HepG2 (cell line): ENCODE results near the gene MYO3B. TPM values are rescaled to one million over a fixed set of nuclear protein-coding genes. Genes with fewer than 3 reads are reported as not detected.

ENCODE experiments used
- AFF4 ChIP-seq: sonication (generic); formaldehyde crosslinking; IDR thresholded peaks from 2 replicates; pipeline ENCODE4 v1.4.0; 2020; ENCODE audit warnings: missing genetic modification reagents
- FUBP1 ChIP-seq: sonication (generic); formaldehyde crosslinking; IDR thresholded peaks from 2 replicates; pipeline ENCODE4 v1.5.1; 2020; ENCODE audit warnings: missing genetic modification reagents, mild to moderate bottlenecking, borderline replicate concordance
- HCFC1 ChIP-seq: fragments of 150-350 bp; IDR thresholded peaks from 2 replicates; pipeline ENCODE4 v1.6.1; 2014; ENCODE audit warnings: low read depth, low read length
- HNRNPLL ChIP-seq: fragments of 200-400 bp; formaldehyde crosslinking; IDR thresholded peaks from 2 replicates; pipeline ENCODE4 v1.6.1; 2017; ENCODE audit warnings: mild to moderate bottlenecking, low read depth, low read length; ENCODE audit not compliant: poor library complexity, severe bottlenecking
- NCOR1 ChIP-seq: fragments of 200-600 bp; sonication (generic); IDR thresholded peaks from 2 replicates; pipeline ENCODE4 v1.7.0; 2017; ENCODE audit warnings: antibody characterized with exemption, low read length, borderline replicate concordance
- PATZ1 ChIP-seq: sonication (generic); formaldehyde crosslinking; IDR thresholded peaks from 2 replicates; pipeline ENCODE4 v1.4.0; 2020; ENCODE audit warnings: missing genetic modification reagents
- RFX3 ChIP-seq: IDR thresholded peaks from 2 replicates; pipeline ENCODE4 v1.6.1; 2016; ENCODE audit warnings: missing biosample characterization, missing genetic modification reagents
- SP5 ChIP-seq: IDR thresholded peaks from 2 replicates; pipeline ENCODE4 v1.6.1; 2016; ENCODE audit warnings: low read depth, borderline replicate concordance
- XRCC5 ChIP-seq: fragments of 200-400 bp; formaldehyde crosslinking; optimal IDR thresholded peaks from 2 replicates; pipeline ENCODE3; 2017; ENCODE audit warnings: mild to moderate bottlenecking, low read length
- ZBTB3 ChIP-seq: sonication (generic); formaldehyde crosslinking; IDR thresholded peaks from 2 replicates; pipeline ENCODE4 v1.4.0; 2020; ENCODE audit warnings: low read depth, mild to moderate bottlenecking, moderate library complexity, missing genetic modification reagents, borderline replicate concordance
- ZBTB49 ChIP-seq: sonication (generic); formaldehyde crosslinking; IDR thresholded peaks from 2 replicates; pipeline ENCODE4 v1.4.0; 2020; ENCODE audit warnings: missing genetic modification reagents, borderline replicate concordance
- ZFP1 ChIP-seq: IDR thresholded peaks from 2 replicates; pipeline ENCODE4 v1.6.1; 2016
- ZNF136 ChIP-seq: sonication (generic); formaldehyde crosslinking; IDR thresholded peaks from 2 replicates; pipeline ENCODE4 v1.8.1; 2022; ENCODE audit warnings: low read depth, mild to moderate bottlenecking, moderate library complexity, missing genetic modification reagents
- ZNF558 ChIP-seq: sonication (generic); formaldehyde crosslinking; IDR thresholded peaks from 2 replicates; pipeline ENCODE4 v1.9.0; 2022; ENCODE audit warnings: mild to moderate bottlenecking, missing genetic modification reagents, borderline replicate concordance
- polyA plus RNA-seq, 8 experiments: library from polyadenylated mRNA; depleted of rRNA in 3 of 8; stranded (reverse) in 7 of 8; unstranded in 1 of 8; fragments of >200 nt; fragmentation: Illumina TruSeq in 4 of 8; extraction: Trizol in 4 of 8; gene quantifications; 2 replicates each; pipeline versions ENCODE4 v1.2.1 to v1.2.3, GENCODE V29; 2011 to 2016; ENCODE audit warnings: low read depth in 4 of 8, missing spikeins in 1 of 8, mixed read lengths in 1 of 8; ENCODE audit not compliant: insufficient read depth in 1 of 8
- total RNA-seq, 5 experiments: library from RNA; depleted of rRNA; stranded (reverse); fragments of >200 nt; fragmentation: Illumina TruSeq; extraction: Trizol; gene quantifications; 2 replicates each; pipeline ENCODE4 v1.2.3, GENCODE V29; 2016; ENCODE audit warnings: low read depth in 1 of 5

Gene MYO3B
- total and polyA plus RNA-seq, 2 of the 13 experiments (the other 11 are each of a cell fraction or from before 2014, with no cell fraction given): 0.01 TPM; not detected in 1

- no peak for TF ChIP-seq FUBP1 (CRISPR knock-in tag)
- TF ChIP-seq ZBTB49 (CRISPR knock-in tag): no peak
- peak; percentile 68 for TF ChIP-seq PATZ1 (CRISPR knock-in tag)
- no peak for TF ChIP-seq ZNF136
- TF ChIP-seq AFF4 (CRISPR knock-in tag): no peak
- TF ChIP-seq XRCC5: peak; percentile 86
- TF ChIP-seq NCOR1: no peak
- TF ChIP-seq HNRNPLL: no peak
- TF ChIP-seq ZFP1: peak; percentile 52; the same call in 1 of the 2 replicates
- no peak for TF ChIP-seq RFX3 (CRISPR knock-in tag)
- no peak for TF ChIP-seq HCFC1
- peak; percentile 77; the same call in 1 of the 2 replicates for TF ChIP-seq SP5 (CRISPR knock-in tag)
- no peak for TF ChIP-seq ZNF558
- no peak for TF ChIP-seq ZBTB3 (CRISPR knock-in tag)
Measured at GRCh38 chr2:170530284-170530745, 352.4 kb downstream of the MYO3B start (continued).
